Measurements from ENCODE around the gene MAP7.

DNA sequence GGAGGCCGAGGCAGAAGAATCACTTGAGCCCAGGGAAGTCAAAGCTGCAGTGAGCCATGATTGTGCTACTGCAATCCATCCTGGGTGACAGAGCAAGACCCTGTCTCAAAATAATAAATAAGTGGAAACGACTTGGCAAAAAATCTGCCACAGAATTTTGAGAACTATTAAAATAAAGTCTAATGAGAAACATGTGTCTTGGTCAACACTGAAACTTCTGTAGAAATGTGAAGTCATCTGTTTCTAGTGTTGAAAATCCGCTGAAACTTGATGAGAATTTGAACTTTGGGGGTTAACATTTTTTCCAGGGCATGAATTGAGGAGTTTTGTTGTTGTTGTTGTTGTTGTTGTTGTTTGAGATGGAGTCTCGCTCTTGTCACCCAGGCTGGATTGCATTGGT is 231.5 kb downstream of the MAP7 start:
- no peak for TF ChIP-seq POLR2A (IDR thresholded peaks at IDR 0.05)
- TF ChIP-seq, protein P1, sequence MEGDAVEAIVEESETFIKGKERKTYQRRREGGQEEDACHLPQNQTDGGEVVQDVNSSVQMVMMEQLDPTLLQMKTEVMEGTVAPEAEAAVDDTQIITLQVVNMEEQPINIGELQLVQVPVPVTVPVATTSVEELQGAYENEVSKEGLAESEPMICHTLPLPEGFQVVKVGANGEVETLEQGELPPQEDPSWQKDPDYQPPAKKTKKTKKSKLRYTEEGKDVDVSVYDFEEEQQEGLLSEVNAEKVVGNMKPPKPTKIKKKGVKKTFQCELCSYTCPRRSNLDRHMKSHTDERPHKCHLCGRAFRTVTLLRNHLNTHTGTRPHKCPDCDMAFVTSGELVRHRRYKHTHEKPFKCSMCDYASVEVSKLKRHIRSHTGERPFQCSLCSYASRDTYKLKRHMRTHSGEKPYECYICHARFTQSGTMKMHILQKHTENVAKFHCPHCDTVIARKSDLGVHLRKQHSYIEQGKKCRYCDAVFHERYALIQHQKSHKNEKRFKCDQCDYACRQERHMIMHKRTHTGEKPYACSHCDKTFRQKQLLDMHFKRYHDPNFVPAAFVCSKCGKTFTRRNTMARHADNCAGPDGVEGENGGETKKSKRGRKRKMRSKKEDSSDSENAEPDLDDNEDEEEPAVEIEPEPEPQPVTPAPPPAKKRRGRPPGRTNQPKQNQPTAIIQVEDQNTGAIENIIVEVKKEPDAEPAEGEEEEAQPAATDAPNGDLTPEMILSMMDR (IDR thresholded peaks at IDR 0.05) = no peak
